Measurements from ENCODE around the gene GALNT16. TPM values are rescaled to one million over a fixed set of nuclear protein-coding genes. Genes with fewer than 3 reads are reported as not detected.

GALNT16 gene
- total and polyA plus RNA-seq, 2 donors (not counting 1 experiment from before 2014, with no cell fraction given): 0.09 to 3.4 TPM

GRCh38 chr14:69285661-69286255 is 25.8 kb downstream of the GALNT16 start:
- DNase-seq (no peak), ATAC-seq (ENCODE audit: low read depth) (no peak)
- CTCF ChIA-PET: no interaction called here
- Mint-ChIP-seq H3K27ac (no peak overlapping the region), H3K4me3 (no peak overlapping the region), H3K9me3 (ENCODE audit: insufficient read depth) (no peaks in the 10 kb centered on the region), H3K27me3 (peaks cover 11% of the 10 kb centered on the region), H3K4me1 (no peaks in the 10 kb centered on the region)
- WGBS (ENCODE audit: insufficient coverage): 86% methylated on average over 3 of the region's 7 CpGs
- Histone ChIP-seq H3K36me3 (replicated peaks in 1 of 2; ENCODE audit: control extremely low read depth in 1 of 2, control insufficient read depth in 1 of 2, extremely low read depth in 1 of 2, insufficient read depth in 2 of 2, low read length in 1 of 2) (no peaks in the 10 kb centered on the region), H3K79me2 (ENCODE audit: control insufficient read depth, insufficient read depth, low read length) (no peaks in the 10 kb centered on the region), H2AFZ (ENCODE audit: insufficient read depth, low read depth, low read length, poor library complexity, severe bottlenecking) (no peak overlapping the region), H3K27ac (ENCODE audit: low read length in 2 of 2) (no peak overlapping the region), H3K27me3 (replicated peaks in 1 of 4; ENCODE audit: control extremely low read depth in 1 of 4, control insufficient read depth in 3 of 4, insufficient read depth in 4 of 4, low read length in 3 of 4) (peaks cover 0 to under 1% (median 0%) of the 10 kb centered on the region in 4 experiments), H3K9me3 (ENCODE audit: control extremely low read depth in 1 of 3, control insufficient read depth in 2 of 3, insufficient read depth in 1 of 3, low read length in 2 of 3) (no peaks in the 10 kb centered on the region), H4K20me1 (ENCODE audit: control insufficient read depth, insufficient read depth, low read length, poor library complexity, severe bottlenecking) (no peaks in the 10 kb centered on the region), H3K4me2 (replicated peaks; ENCODE audit: low read depth, low read length, poor library complexity, severe bottlenecking) (no peak overlapping the region), H3K4me3 (ENCODE audit: control extremely low read depth in 1 of 5, extremely low read depth in 1 of 5, insufficient read depth in 1 of 5, low read depth in 2 of 5, low read length in 4 of 5) (no peak overlapping the region), H3K4me1 (ENCODE audit: control insufficient read depth in 2 of 2, insufficient read depth in 2 of 2, low read length in 2 of 2) (no peaks in the 10 kb centered on the region), H3K9ac (ENCODE audit: low read length) (no peak overlapping the region)
- no peak for TF ChIP-seq CTCF (IDR thresholded peaks at IDR 0.05)
- TF ChIP-seq EZH2 (IDR thresholded peaks at IDR 0.05; ENCODE audit: borderline replicate concordance, insufficient read depth, low read depth, low read length, poor library complexity, severe bottlenecking): no peak
- POLR2A ChIA-PET: no interaction called here
- intact Hi-C loops (cut with micrococcal nuclease): no loop called here

DNA sequence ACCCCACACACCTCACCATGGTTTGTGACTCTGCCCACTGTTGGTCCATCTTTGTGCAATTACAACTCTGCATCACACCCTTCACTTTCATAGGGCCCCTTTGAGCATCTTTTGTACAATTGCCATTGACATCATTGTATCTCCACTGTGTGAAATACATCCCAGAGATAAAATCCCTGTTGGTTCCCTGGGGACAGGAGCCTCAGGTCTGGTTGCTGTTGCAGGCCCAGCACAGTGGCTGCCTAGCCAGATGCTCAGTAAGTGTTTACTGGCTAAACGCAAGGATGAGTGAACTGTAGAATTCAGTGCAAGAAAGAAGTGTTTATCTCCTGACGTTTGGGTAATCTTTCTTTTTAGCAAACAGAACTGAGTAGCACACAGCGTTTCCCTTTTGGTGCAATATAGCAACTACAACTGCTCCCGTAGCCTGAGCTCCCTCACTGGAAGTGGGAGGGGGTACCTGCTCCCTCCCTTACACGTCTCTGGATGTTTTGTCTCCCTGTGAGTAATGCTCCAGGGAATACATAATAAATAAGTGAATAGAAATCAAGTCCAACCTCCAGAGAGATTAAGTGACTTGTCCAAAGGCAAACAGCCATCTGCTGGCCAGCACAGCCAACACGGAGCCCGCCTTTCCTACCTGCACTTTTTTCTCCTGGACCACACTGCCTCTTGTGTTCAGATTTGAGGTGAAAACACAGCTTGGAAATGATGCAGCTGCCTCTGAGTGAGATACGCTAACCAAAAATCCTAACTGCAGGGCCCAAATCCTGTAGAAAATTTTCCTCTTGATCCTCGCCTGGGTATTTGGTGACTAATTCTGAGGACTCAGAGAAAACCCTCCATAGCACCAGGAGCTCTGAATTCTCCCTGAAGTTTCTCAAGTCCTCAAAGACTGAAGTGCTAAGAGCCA is 27.4 kb downstream of the GALNT16 start:
- ATAC-seq (ENCODE audit: low read depth): no peak
- CTCF ChIA-PET: no interaction called here
- H3K4me2 ChIP-seq (replicated peaks; ENCODE audit: low read depth, low read length, poor library complexity, severe bottlenecking): no peak overlapping the region
- H3K27me3 ChIP-seq (replicated peaks in 1 of 4; ENCODE audit: control extremely low read depth in 1 of 4, control insufficient read depth in 3 of 4, insufficient read depth in 4 of 4, low read length in 3 of 4): no peaks in the 10 kb centered on the region
- no peak for DNase-seq
- no peaks in the 10 kb centered on the region for H3K4me1 Mint-ChIP-seq
- no peak for TF ChIP-seq EZH2 (IDR thresholded peaks at IDR 0.05; ENCODE audit: borderline replicate concordance, insufficient read depth, low read depth, low read length, poor library complexity, severe bottlenecking)
- no peak for TF ChIP-seq CTCF (IDR thresholded peaks at IDR 0.05)
- no peak overlapping the region for H3K27ac ChIP-seq (ENCODE audit: low read length in 2 of 2)
- WGBS (ENCODE audit: insufficient coverage): 95% methylated on average over 6 of the region's 9 CpGs
- no peaks in the 10 kb centered on the region for H3K36me3 ChIP-seq (replicated peaks in 1 of 2; ENCODE audit: control extremely low read depth in 1 of 2, control insufficient read depth in 1 of 2, extremely low read depth in 1 of 2, insufficient read depth in 2 of 2, low read length in 1 of 2)
- intact Hi-C loops (cut with micrococcal nuclease): no loop called here
- no peaks in the 10 kb centered on the region for H3K79me2 ChIP-seq (ENCODE audit: control insufficient read depth, insufficient read depth, low read length)
- no peak overlapping the region for H2AFZ ChIP-seq (ENCODE audit: insufficient read depth, low read depth, low read length, poor library complexity, severe bottlenecking)
- no peak overlapping the region for H3K27ac Mint-ChIP-seq
- no peaks in the 10 kb centered on the region for H4K20me1 ChIP-seq (ENCODE audit: control insufficient read depth, insufficient read depth, low read length, poor library complexity, severe bottlenecking)
- no peaks in the 10 kb centered on the region for H3K4me1 ChIP-seq (ENCODE audit: control insufficient read depth in 2 of 2, insufficient read depth in 2 of 2, low read length in 2 of 2)
- H3K4me3 ChIP-seq (ENCODE audit: control extremely low read depth in 1 of 5, extremely low read depth in 1 of 5, insufficient read depth in 1 of 5, low read depth in 2 of 5, low read length in 4 of 5): no peak overlapping the region
- no peak overlapping the region for H3K9ac ChIP-seq (ENCODE audit: low read length)
- no peaks in the 10 kb centered on the region for H3K9me3 ChIP-seq (ENCODE audit: control extremely low read depth in 1 of 3, control insufficient read depth in 2 of 3, insufficient read depth in 1 of 3, low read length in 2 of 3)
- H3K27me3 Mint-ChIP-seq: peaks cover 11% of the 10 kb centered on the region
- POLR2A ChIA-PET: no interaction called here
- H3K4me3 Mint-ChIP-seq: no peak overlapping the region
- H3K9me3 Mint-ChIP-seq (ENCODE audit: insufficient read depth): no peaks in the 10 kb centered on the region
